OCI-LY1 (cell line): ENCODE measurements around the gene SPOP.
A peak's percentile ranks its signal among the peaks of the same experiment; 100 is the strongest.

Experiments used
- H2AFZ ChIP-seq: fragments of 200-600 bp; sonication (generic), shearing (Covaris generic); 2 replicates; pipeline ENCODE4 v1.6.0; 2014; ENCODE audit warnings: antibody characterized with exemption, mild to moderate bottlenecking, low read length
- H3F3A ChIP-seq: fragments of 200-600 bp; sonication (generic), shearing (Covaris generic); 2 replicates; pipeline ENCODE4 v1.6.0; 2014; ENCODE audit warnings: mild to moderate bottlenecking, antibody characterized with exemption, low read length, moderate library complexity; ENCODE audit not compliant: insufficient read depth
- H3K27ac ChIP-seq: fragments of 200-600 bp; sonication (generic); 2 replicates; pipeline ENCODE4 v1.5.1; 2014; ENCODE audit warnings: low read length, mixed run types, mild to moderate bottlenecking, low read depth; ENCODE audit not compliant: poor library complexity, severe bottlenecking
- H3K27me3 ChIP-seq: fragments of 200-600 bp; sonication (generic); 2 replicates; pipeline ENCODE4 v1.6.0; 2014; ENCODE audit warnings: antibody characterized with exemption, mild to moderate bottlenecking, low read length, moderate library complexity; ENCODE audit not compliant: insufficient read depth
- H3K36me3 ChIP-seq: fragments of 200-600 bp; sonication (generic); 2 replicates; pipeline ENCODE4 v1.6.1; 2014; ENCODE audit warnings: mild to moderate bottlenecking, antibody characterized with exemption, low read length, moderate library complexity, mixed read lengths; ENCODE audit not compliant: insufficient read depth
- H3K4me1 ChIP-seq: fragments of 200-600 bp; sonication (generic); 2 replicates; pipeline ENCODE4 v1.5.1; 2014; ENCODE audit warnings: mild to moderate bottlenecking, low read length, moderate library complexity; ENCODE audit not compliant: insufficient read depth, severe bottlenecking
- H3K4me2 ChIP-seq: fragments of 200-600 bp; sonication (generic), shearing (Covaris generic); 2 replicates; pipeline ENCODE4 v1.6.1; 2014; ENCODE audit warnings: low read length
- H3K4me3 ChIP-seq: fragments of 200-600 bp; sonication (generic); 2 replicates; pipeline ENCODE4 v1.5.1; 2014; ENCODE audit warnings: low read length, low read depth, mild to moderate bottlenecking, mixed read lengths; ENCODE audit not compliant: poor library complexity, severe bottlenecking
- H3K79me2 ChIP-seq: fragments of 200-600 bp; shearing (Covaris generic); 2 replicates; pipeline ENCODE4 v1.6.1; 2016; ENCODE audit warnings: mixed run types, low read length, mixed read lengths; ENCODE audit not compliant: insufficient read depth
- H3K9ac ChIP-seq: fragments of 200-600 bp; sonication (generic), shearing (Covaris generic); 2 replicates; pipeline ENCODE4 v1.6.1; 2014; ENCODE audit warnings: mild to moderate bottlenecking, low read length, mixed read lengths
- H3K9me2 ChIP-seq: fragments of 200-600 bp; sonication (generic), shearing (Covaris generic); 2 replicates; pipeline ENCODE4 v1.6.1; 2014; ENCODE audit warnings: low read depth, mild to moderate bottlenecking, low read length, mixed read lengths
- H3K9me3 ChIP-seq: fragments of 200-600 bp; shearing (Covaris generic); 2 replicates; pipeline ENCODE4 v1.6.1; 2014; ENCODE audit warnings: low read length, mixed read lengths
- H4K20me1 ChIP-seq: fragments of 200-600 bp; sonication (generic), shearing (Covaris generic); 2 replicates; pipeline ENCODE4 v1.6.0; 2016; ENCODE audit warnings: mild to moderate bottlenecking, low read length; ENCODE audit not compliant: insufficient read depth
- CTCF ChIP-seq: fragments of 200-600 bp; sonication (generic), shearing (Covaris generic); IDR thresholded peaks from 2 replicates; pipeline ENCODE4 v1.5.1; 2017; ENCODE audit warnings: mild to moderate bottlenecking, antibody characterized with exemption, low read length, moderate library complexity, mixed read lengths
- EZH2 ChIP-seq: fragments of 200-600 bp; sonication (generic), shearing (Covaris generic); IDR thresholded peaks from 2 replicates; pipeline ENCODE4 v1.8.0; 2017; ENCODE audit warnings: borderline replicate concordance, mixed run types, mild to moderate bottlenecking, antibody characterized with exemption, low read length, moderate library complexity, mixed read lengths

The SPOP gene

GRCh38 chr17:49576917-49577649 lies 100.8 kb downstream of the SPOP start:
- Histone ChIP-seq H3K9me3 (no peaks in the 10 kb centered on the region), H3K9ac (no peak overlapping the region), H3K9me2 (no peaks in the 10 kb centered on the region), H3K36me3 (no peaks in the 10 kb centered on the region), H3K27me3 (peaks cover 21% of the 10 kb centered on the region), H2AFZ (no peak overlapping the region), H3K4me2 (peak overlapping the region; percentile 56; the same call in 1 of the 2 replicates), H3K4me1 (peaks cover 10% of the 10 kb centered on the region), H3K27ac (no peak overlapping the region), H4K20me1 (no peaks in the 10 kb centered on the region), H3K79me2 (no peaks in the 10 kb centered on the region), H3F3A (no peaks in the 10 kb centered on the region), H3K4me3 (no peak overlapping the region)
- TF ChIP-seq EZH2: no peak
- TF ChIP-seq CTCF: no peak

DNA sequence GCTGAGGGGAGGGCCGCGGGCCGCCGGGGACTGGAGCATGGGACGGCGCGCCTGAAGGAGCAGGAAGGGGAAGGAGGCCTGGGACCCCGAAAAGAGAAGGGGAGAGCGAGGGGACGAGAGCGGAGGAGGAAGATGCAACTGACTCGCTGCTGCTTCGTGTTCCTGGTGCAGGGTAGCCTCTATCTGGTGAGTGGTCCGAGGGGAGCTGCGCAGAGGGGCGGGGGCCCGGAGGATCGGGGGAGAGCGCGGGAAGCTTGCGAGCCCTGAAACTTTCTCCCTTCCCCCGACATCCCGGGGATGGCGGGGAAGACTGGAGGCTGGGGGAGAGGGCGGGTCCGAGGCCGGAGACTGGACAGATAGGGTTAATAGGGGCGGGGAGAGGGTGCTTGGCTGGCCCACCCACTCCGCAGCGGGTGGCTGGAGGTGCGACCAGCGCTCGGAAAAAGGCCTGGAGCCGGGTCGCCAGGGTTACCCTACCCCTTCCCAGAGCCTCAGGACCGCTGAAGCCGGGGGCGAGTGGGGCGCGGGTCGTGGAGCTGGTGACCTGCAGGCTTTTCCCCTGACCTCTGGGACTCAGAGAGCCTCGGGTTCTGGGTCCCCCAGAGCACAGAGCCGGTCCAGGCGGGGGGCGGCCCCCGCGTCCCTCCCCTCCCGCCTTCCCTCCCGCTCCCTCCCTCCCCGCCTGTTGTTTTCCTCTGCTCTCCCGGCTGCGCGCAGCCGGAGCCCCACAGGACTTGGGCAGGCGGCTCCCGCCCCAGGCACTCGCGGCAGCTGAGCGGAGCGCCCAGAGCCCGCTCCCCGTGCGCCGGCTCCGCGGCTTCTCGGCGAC lies 101.6 kb downstream of the SPOP start:
- H3K4me1 ChIP-seq: peaks cover 10% of the 10 kb centered on the region
- H3K36me3 ChIP-seq: no peaks in the 10 kb centered on the region
- no peak for TF ChIP-seq EZH2
- no peak for TF ChIP-seq CTCF
- no peaks in the 10 kb centered on the region for H3K9me2 ChIP-seq
- no peaks in the 10 kb centered on the region for H3K79me2 ChIP-seq
- H3F3A ChIP-seq: no peaks in the 10 kb centered on the region
- H3K27me3 ChIP-seq: peaks cover 23% of the 10 kb centered on the region
- no peak overlapping the region for H2AFZ ChIP-seq
- no peak overlapping the region for H3K9ac ChIP-seq
- peak overlapping the region; percentile 42 for H3K4me3 ChIP-seq
- peak overlapping the region; percentile 56 for H3K4me2 ChIP-seq
- H4K20me1 ChIP-seq: no peaks in the 10 kb centered on the region
- H3K27ac ChIP-seq: no peak overlapping the region
- H3K9me3 ChIP-seq: no peaks in the 10 kb centered on the region

- Histone ChIP-seq H3K4me2 (peak within 1 kb of the TSS; percentile 56), H3K4me1 (peaks cover 10% of the 10 kb centered on the region), H3K9me2 (no peaks in the 10 kb centered on the region), H2AFZ (no peak within 1 kb of the TSS), H3K27ac (no peak within 1 kb of the TSS), H3K27me3 (peaks cover 24% of the 10 kb centered on the region), H3K4me3 (peak within 1 kb of the TSS; percentile 42), H4K20me1 (no peaks in the 10 kb centered on the region), H3K36me3 (no peaks in the 10 kb centered on the region), H3F3A (no peaks in the 10 kb centered on the region), H3K79me2 (no peaks in the 10 kb centered on the region), H3K9me3 (no peaks in the 10 kb centered on the region), H3K9ac (no peak within 1 kb of the TSS)
- TF ChIP-seq CTCF (no peak; the same call in 1 of the 2 replicates), EZH2 (no peak)
These were observed 102.2 kb downstream of the SPOP start, which contains the start of gene NXPH3 for GRCh38 chr17:49575679-49576087. Gene NXPH3 (plus strand): TSS chr17:49575871. CDS start chr17:49576220, 349 bp downstream.
